H1 (cell line): Measurements from ENCODE around the gene GAN. TPM values are rescaled to one million over a fixed set of nuclear protein-coding genes. Genes with fewer than 3 reads are reported as not detected.

Experiments used
- CBX5 ChIP-seq: fragments of 300-800, 300-1000 bp; sonication (generic); IDR thresholded peaks from 2 replicates; pipeline ENCODE4 v1.7.1; 2016; ENCODE audit warnings: antibody characterized with exemption, low read length, low read depth
- GTF2F1 ChIP-seq: IDR thresholded peaks from 2 replicates; pipeline ENCODE4 v1.6.1; 2012; ENCODE audit warnings: low read depth, low read length, improper control_type of control experiment, borderline replicate concordance
- KDM1A ChIP-seq: fragments of 200-600, 300-600 bp; sonication (generic); IDR thresholded peaks from 2 replicates; pipeline ENCODE4 v1.7.1; 2016; ENCODE audit warnings: mild to moderate bottlenecking, low read length, borderline replicate concordance
- KDM4A ChIP-seq: IDR thresholded peaks from one replicate; pipeline ENCODE4 v1.7.1; 2012; ENCODE audit warnings: low read depth, mild to moderate bottlenecking, moderate library complexity, low read length, inconsistent platforms; ENCODE audit not compliant: severe bottlenecking
- MAFK ChIP-seq: IDR thresholded peaks from 2 replicates; pipeline ENCODE4 v1.6.1; 2012; ENCODE audit warnings: low read depth, mild to moderate bottlenecking, improper control_type of control experiment, low read length
- RFX5 ChIP-seq: IDR thresholded peaks from 2 replicates; pipeline ENCODE4 v1.6.1; 2011; ENCODE audit warnings: low read depth, low read length, improper control_type of control experiment, borderline replicate concordance
- SIRT6 ChIP-seq: IDR thresholded peaks from one replicate; pipeline ENCODE4 v1.7.1; 2012; ENCODE audit warnings: low read length, inconsistent platforms
- TAF1 ChIP-seq: IDR thresholded peaks from 2 replicates; pipeline ENCODE4 v1.6.1; 2011; ENCODE audit warnings: mild to moderate bottlenecking, low read depth, low read length
- TAF7 ChIP-seq: optimal IDR thresholded peaks from 2 replicates; pipeline ENCODE3; 2011; ENCODE audit warnings: low read depth, mild to moderate bottlenecking, inconsistent platforms, low read length, moderate library complexity, borderline replicate concordance
- polyA plus RNA-seq, 7 experiments: library from polyadenylated mRNA; depleted of rRNA in 3 of 7; stranded (reverse) in 5 of 7; unstranded in 2 of 7; fragments of >200 nt in 5 of 7; fragments of 200-250 nt in 2 of 7; gene quantifications; 1 replicate in 5 of 7; 2 replicates in 1 of 7; 4 replicates in 1 of 7; pipeline versions ENCODE4 v1.2.1 to v1.2.3, GENCODE V29; 2011 to 2013; ENCODE audit warnings: missing spikeins in 2 of 7, mixed read lengths in 2 of 7
- total RNA-seq: library from RNA; stranded (reverse); fragmentation: NEBNext Ultra II Directional; extraction: Animal tissue kit (Norgen Biotek cat#: 25700); gene quantifications from 2 replicates; pipeline ENCODE4 v1.2.1, GENCODE V29; 2021

Gene GAN
- total and polyA plus RNA-seq, 2 of the 8 experiments (the other 6 are each of a cell fraction or from before 2014, with no cell fraction given), result 4.5 to 23.9 TPM

DNA sequence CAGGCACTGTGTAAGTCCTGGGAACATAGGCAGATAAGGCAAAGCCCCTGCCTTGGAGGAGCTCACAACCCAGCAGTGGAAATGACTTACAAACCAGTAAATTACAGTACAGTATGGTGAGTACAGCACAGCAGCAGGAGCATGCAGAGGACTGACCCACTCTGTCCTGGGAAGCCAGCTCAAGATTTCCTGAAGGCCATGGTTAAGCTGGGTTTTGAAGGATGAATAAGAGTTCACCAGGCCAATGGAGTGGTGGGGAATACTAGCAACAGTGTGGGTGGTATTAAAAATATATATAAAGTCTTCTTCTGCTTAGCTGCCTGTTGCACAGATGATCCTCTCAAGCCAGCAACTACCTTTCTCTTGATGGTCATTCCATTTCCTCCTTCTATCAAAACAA is 3.0 kb upstream of the GAN start (continued):
- TF ChIP-seq SIRT6 (no peak), KDM1A (no peak), CBX5 (no peak), TAF7 (no peak), GTF2F1 (no peak), RFX5 (no peak), MAFK (no peak), KDM4A (no peak), TAF1 (no peak)
